Jurkat, Clone E6-1 (cell line): ENCODE data around the gene FAM3D.

Experiments used
- DNase-seq: peaks from one replicate; pipeline ENCODE4 v3.0.0-alpha.2; 2011; ENCODE audit warnings: low read depth, low spot score
- H3K4me3 ChIP-seq: 2 replicates; pipeline ENCODE4 v1.5.1; 2011; ENCODE audit warnings: mild to moderate bottlenecking, low read length, control low read depth, moderate library complexity

Gene FAM3D

GRCh38 chr3:58633157-58633865, 33.3 kb downstream of the FAM3D start:
- no peak for DNase-seq
- H3K4me3 ChIP-seq: no peak overlapping the region

- H3K4me3 ChIP-seq: no peak overlapping the region
- no peak for DNase-seq
Measured at GRCh38 chr3:58631742-58632141, 34.8 kb downstream of the FAM3D start.

GRCh38 chr3:58630710-58631092, 35.9 kb downstream of the FAM3D start:
- no peak for DNase-seq
- H3K4me3 ChIP-seq: no peak overlapping the region

- peak; percentile 37 for DNase-seq
- H3K4me3 ChIP-seq: no peak overlapping the region
Measured at GRCh38 chr3:58630076-58630709, 36.4 kb downstream of the FAM3D start.

GRCh38 chr3:58629629-58630028, 36.9 kb downstream of the FAM3D start:
- H3K4me3 ChIP-seq: no peak overlapping the region
- DNase-seq: no peak

- no peak for DNase-seq
- H3K4me3 ChIP-seq: no peak overlapping the region
Measured at GRCh38 chr3:58628823-58629562, 37.6 kb downstream of the FAM3D start.

- no peak overlapping the region for H3K4me3 ChIP-seq
- no peak for DNase-seq
Measured at GRCh38 chr3:58627941-58628340, 38.6 kb downstream of the FAM3D start.

- DNase-seq: no peak
- no peak overlapping the region for H3K4me3 ChIP-seq
Measured at GRCh38 chr3:58627570-58627885, 39.0 kb downstream of the FAM3D start.

- no peak overlapping the region for H3K4me3 ChIP-seq
- no peak for DNase-seq
Measured at GRCh38 chr3:58626841-58627569, 39.6 kb downstream of the FAM3D start.

- no peak for DNase-seq
Measured at GRCh38 chr3:58625196-58625824, 41.3 kb downstream of the FAM3D start.

GRCh38 chr3:58624550-58624949, 42.0 kb downstream of the FAM3D start:
- no peak for DNase-seq
- no peak overlapping the region for H3K4me3 ChIP-seq

More at GRCh38 chr3:58625196-58625824, 41.3 kb downstream of the FAM3D start:
- no peak overlapping the region for H3K4me3 ChIP-seq

- H3K4me3 ChIP-seq: no peak overlapping the region
- DNase-seq: no peak
Measured at GRCh38 chr3:58623961-58624360, 42.6 kb downstream of the FAM3D start.

- DNase-seq: no peak
- H3K4me3 ChIP-seq: no peak overlapping the region
Measured at GRCh38 chr3:58623478-58623877, 43.1 kb downstream of the FAM3D start.

GRCh38 chr3:58622892-58623291, 43.7 kb downstream of the FAM3D start:
- no peak overlapping the region for H3K4me3 ChIP-seq
- DNase-seq: no peak

GRCh38 chr3:58622436-58622835, 44.1 kb downstream of the FAM3D start:
- no peak for DNase-seq
- H3K4me3 ChIP-seq: no peak overlapping the region

GRCh38 chr3:58621086-58621830, 45.3 kb downstream of the FAM3D start:
- H3K4me3 ChIP-seq: no peak overlapping the region
- no peak for DNase-seq

GRCh38 chr3:58620421-58620820, 46.2 kb downstream of the FAM3D start:
- DNase-seq: no peak

GRCh38 chr3:58617338-58617761, 49.2 kb downstream of the FAM3D start:
- DNase-seq: no peak
- no peak overlapping the region for H3K4me3 ChIP-seq

More at GRCh38 chr3:58620421-58620820, 46.2 kb downstream of the FAM3D start:
- no peak overlapping the region for H3K4me3 ChIP-seq
